GM12878 (cell line): ENCODE results near the gene ABR. TPM values are rescaled to one million over a fixed set of nuclear protein-coding genes. Genes with fewer than 3 reads are reported as not detected.

Experiments
- ATAC-seq: fragments of 200-7000 bp; cut with Tn5 transposase; 3 replicates; pipeline ENCODE4 v1.9.1; 2020; ENCODE audit warnings: mild to moderate bottlenecking, moderate library complexity
- BruUV-seq: library from RNA; stranded (reverse); fragments of 400-500 nt; replicated peaks from 2 replicates; lab custom pipeline; 2021; lab: Mats Ljungman, UMichigan
- CTCF ChIA-PET: fragments of 300-600 bp; sonication (Branson Sonifier 250); formaldehyde crosslinking; extraction: SDS; loops from one replicate; lab custom pipeline; 2021; ENCODE audit warnings: inconsistent platforms; lab: Yijun Ruan, JAX
- POLR2A ChIA-PET: fragments of 350-600 bp; formaldehyde crosslinking; extraction: SDS; loops from one replicate; lab custom pipeline; 2021; ENCODE audit warnings: inconsistent platforms; lab: Charles Lee
- RAD21 ChIA-PET: fragments of 300-600 bp; sonication (Branson Sonifier 250); formaldehyde crosslinking; loops from one replicate; lab custom pipeline; 2023; ENCODE audit warnings: antibody characterized with exemption; ENCODE audit not compliant: unreplicated experiment; lab: Charles Lee
- SMC1A ChIA-PET: fragments of 300-600 bp; sonication (Branson Sonifier 250); formaldehyde crosslinking; loops from one replicate; lab custom pipeline; 2023; ENCODE audit not compliant: unreplicated experiment, uncharacterized antibody; lab: Charles Lee
- DNase-seq: peaks from one replicate; pipeline ENCODE4 v3.0.0-alpha.2; 2011; ENCODE audit warnings: low read depth, low spot score
- FAIRE-seq: peaks from 3 replicates; lab custom pipeline; 2011; peaks lifted over from hg19 to GRCh38; lab: Jason Lieb, UNC
- H2AFZ ChIP-seq: 2 replicates; pipeline ENCODE4 v1.6.0; 2011; ENCODE audit warnings: low read depth, low read length, control low read depth; ENCODE audit not compliant: control insufficient read depth
- H3K27ac ChIP-seq: 2 replicates; pipeline ENCODE4 v1.5.1; 2011; ENCODE audit warnings: control low read depth; ENCODE audit not compliant: control insufficient read depth, insufficient read depth
- H3K27me3 ChIP-seq, 2 experiments: replicated peaks in 1 of 2; 2 replicates each; pipeline versions ENCODE4 v1.6.0 to v1.6.1; 2011; ENCODE audit warnings: low read length in 1 of 2; ENCODE audit not compliant: control insufficient read depth in 2 of 2, insufficient read depth in 2 of 2
- H3K36me3 ChIP-seq, 2 experiments: 2 replicates each; pipeline ENCODE4 v1.5.1; 2011; ENCODE audit warnings: low read length in 1 of 2; ENCODE audit not compliant: control insufficient read depth in 2 of 2, insufficient read depth in 2 of 2
- H3K4me1 ChIP-seq: 2 replicates; pipeline ENCODE4 v1.6.1; 2011; ENCODE audit warnings: mild to moderate bottlenecking, low read length, moderate library complexity, mixed read lengths; ENCODE audit not compliant: control insufficient read depth, insufficient read depth
- H3K4me2 ChIP-seq: 2 replicates; pipeline ENCODE4 v1.6.0; 2011; ENCODE audit warnings: control low read depth; ENCODE audit not compliant: control insufficient read depth, insufficient read depth
- H3K4me3 ChIP-seq: fragments of 200-600 bp; sonication (generic); 2 replicates; pipeline ENCODE4 v1.5.1; 2016
- H3K79me2 ChIP-seq: 2 replicates; pipeline ENCODE4 v1.6.0; 2011; ENCODE audit warnings: low read length; ENCODE audit not compliant: control insufficient read depth, insufficient read depth
- H3K9ac ChIP-seq: 2 replicates; pipeline ENCODE4 v1.8.0; 2011; ENCODE audit warnings: low read length, control low read depth, mixed read lengths; ENCODE audit not compliant: control insufficient read depth, insufficient read depth
- H3K9me3 ChIP-seq: replicated peaks from 3 replicates; pipeline ENCODE4 v1.5.1; 2011; ENCODE audit warnings: mild to moderate bottlenecking, low read length; ENCODE audit not compliant: control insufficient read depth, insufficient read depth
- H4K20me1 ChIP-seq: 2 replicates; pipeline ENCODE4 v1.6.0; 2011; ENCODE audit not compliant: control insufficient read depth, insufficient read depth
- BMI1 ChIP-seq: fragments of 450-650 bp; IDR thresholded peaks from 2 replicates; pipeline ENCODE4 v1.6.1; 2016; ENCODE audit warnings: mild to moderate bottlenecking, moderate library complexity, borderline replicate concordance
- NR2C1 ChIP-seq: fragments of 450-650 bp; IDR thresholded peaks from 2 replicates; pipeline ENCODE4 v1.6.1; 2017; ENCODE audit warnings: antibody characterized with exemption, mild to moderate bottlenecking, moderate library complexity
- ZZZ3 ChIP-seq: IDR thresholded peaks from 2 replicates; pipeline ENCODE4 v1.6.1; 2011; ENCODE audit warnings: low read depth; ENCODE audit not compliant: control insufficient read depth, insufficient read length
- WGBS: methylation state at CpG from one replicate; pipeline ENCODE4 v1.1.6; 2016; ENCODE audit warnings: low lambda C conversion rate; ENCODE audit not compliant: insufficient replicate concordance, insufficient coverage; ENCODE audit errors: missing lambda C conversion rate; 5-methylcytosine and 5-hydroxymethylcytosine counted together
- in situ Hi-C: fragments of 300-500 bp; cut with MboI; formaldehyde crosslinking; loops from 9 replicates; pipeline ENCODE4 v1.14.3; 2018; ENCODE audit warnings: mixed read lengths
- intact Hi-C: fragments of 100-400 bp; cut with micrococcal nuclease; formaldehyde crosslinking; loops from one replicate; pipeline ENCODE4 v1.14.2; 2022; ENCODE audit not compliant: unreplicated experiment
- polyA plus RNA-seq, 11 experiments: library from polyadenylated mRNA; depleted of rRNA in 4 of 11; unstranded in 6 of 11; stranded (reverse) in 5 of 11; fragments of >200 nt; fragmentation: Nextera tagmentation in 4 of 11; fragmentation: Illumina TruSeq in 1 of 11; extraction: Ambion mirVana in 4 of 11; extraction: Trizol in 1 of 11; gene quantifications; 1 replicate in 1 of 11; 2 replicates in 10 of 11; pipeline versions ENCODE4 v1.2.1 to v1.2.3, GENCODE V29; 2011 to 2016; ENCODE audit warnings: inconsistent platforms in 2 of 11, missing spikeins in 2 of 11, low read depth in 1 of 11
- total RNA-seq, 4 experiments: library from RNA; depleted of rRNA in 3 of 4; stranded (reverse); fragments of >200 nt in 3 of 4; fragmentation: Illumina TruSeq in 1 of 4; extraction: Trizol in 1 of 4; gene quantifications; 2 replicates each; pipeline versions ENCODE4 v1.2.1 to v1.2.3, GENCODE V29; 2013 to 2021
- TF ChIP-seq, protein P1 (sequence below): fragments of 450-650 bp; IDR thresholded peaks from 2 replicates; pipeline ENCODE4 v1.6.1; 2017; ENCODE audit warnings: mild to moderate bottlenecking, low read depth, inconsistent platforms; ENCODE audit not compliant: poor library complexity, severe bottlenecking
- TF ChIP-seq, protein P2 (sequence below): fragments of 450-650 bp; IDR thresholded peaks from 2 replicates; pipeline ENCODE4 v1.6.1; 2016; ENCODE audit warnings: mild to moderate bottlenecking

ABR gene
- total and polyA plus RNA-seq, 10 of the 15 experiments (the other 5 are each of a cell fraction or from before 2014, with no cell fraction given) = 1.4 to 112 (median 30.0) TPM

DNA sequence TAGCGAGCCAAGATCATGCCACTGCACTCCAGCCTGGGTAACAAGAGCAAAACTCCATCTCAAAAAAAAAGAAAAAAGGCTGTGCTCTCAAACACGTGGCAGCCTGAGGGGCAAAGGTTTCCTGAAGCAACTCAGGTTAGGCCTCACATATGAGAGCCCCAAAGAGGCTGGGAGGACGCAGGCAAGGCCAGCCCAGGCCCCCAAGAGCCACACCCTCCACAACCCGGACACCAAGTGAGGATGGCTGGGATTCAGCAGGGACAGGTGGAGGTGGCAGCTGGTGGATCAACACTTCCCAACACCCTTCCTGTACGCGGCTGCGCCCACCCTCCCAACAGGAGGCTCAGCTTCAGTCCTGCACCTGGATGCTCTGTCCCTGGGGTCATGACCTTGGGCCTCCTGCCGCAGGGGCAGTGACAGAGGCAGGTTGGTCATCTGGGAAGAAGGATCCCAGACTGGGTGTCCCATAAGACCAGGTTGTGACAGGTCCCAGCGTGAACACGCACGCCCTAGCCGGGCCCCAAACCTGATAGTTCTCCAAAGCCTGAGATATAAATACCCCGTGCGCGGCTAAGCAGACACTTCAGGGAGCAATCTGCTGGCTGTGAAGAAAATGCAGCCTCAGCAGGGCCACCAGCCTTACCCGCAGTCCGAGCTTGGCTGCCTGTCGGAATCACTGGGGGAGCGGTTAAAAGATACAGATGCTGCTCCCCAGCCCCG is 104.7 kb downstream of the ABR start:
- Histone ChIP-seq H3K27ac (no peak overlapping the region), H3K36me3 (peaks cover 9 to 12% of the 10 kb centered on the region in 2 experiments; a peak in 3 of 4 replicates), H3K79me2 (no peaks in the 10 kb centered on the region), H3K4me2 (no peak overlapping the region), H3K27me3 (no peaks in the 10 kb centered on the region), H2AFZ (no peak overlapping the region), H3K4me1 (no peaks in the 10 kb centered on the region), H3K4me3 (no peak overlapping the region), H3K9me3 (no peaks in the 10 kb centered on the region), H3K9ac (no peak overlapping the region), H4K20me1 (no peaks in the 10 kb centered on the region)
- ChIA-PET CTCF (no interaction called here), POLR2A (no interaction called here), SMC1A (no interaction called here), RAD21 (no interaction called here)
- 98% methylated on average over 20 of the region's 20 CpGs for WGBS
- in situ Hi-C loops = no loop called here
- FAIRE-seq (no peak), DNase-seq (no peak), ATAC-seq (no peak)
- intact Hi-C loops = no loop called here
- TF ChIP-seq, protein P1, sequence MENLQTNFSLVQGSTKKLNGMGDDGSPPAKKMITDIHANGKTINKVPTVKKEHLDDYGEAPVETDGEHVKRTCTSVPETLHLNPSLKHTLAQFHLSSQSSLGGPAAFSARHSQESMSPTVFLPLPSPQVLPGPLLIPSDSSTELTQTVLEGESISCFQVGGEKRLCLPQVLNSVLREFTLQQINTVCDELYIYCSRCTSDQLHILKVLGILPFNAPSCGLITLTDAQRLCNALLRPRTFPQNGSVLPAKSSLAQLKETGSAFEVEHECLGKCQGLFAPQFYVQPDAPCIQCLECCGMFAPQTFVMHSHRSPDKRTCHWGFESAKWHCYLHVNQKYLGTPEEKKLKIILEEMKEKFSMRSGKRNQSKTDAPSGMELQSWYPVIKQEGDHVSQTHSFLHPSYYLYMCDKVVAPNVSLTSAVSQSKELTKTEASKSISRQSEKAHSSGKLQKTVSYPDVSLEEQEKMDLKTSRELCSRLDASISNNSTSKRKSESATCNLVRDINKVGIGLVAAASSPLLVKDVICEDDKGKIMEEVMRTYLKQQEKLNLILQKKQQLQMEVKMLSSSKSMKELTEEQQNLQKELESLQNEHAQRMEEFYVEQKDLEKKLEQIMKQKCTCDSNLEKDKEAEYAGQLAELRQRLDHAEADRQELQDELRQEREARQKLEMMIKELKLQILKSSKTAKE = no peak
- no peak for TF ChIP-seq NR2C1
- TF ChIP-seq, protein P2, sequence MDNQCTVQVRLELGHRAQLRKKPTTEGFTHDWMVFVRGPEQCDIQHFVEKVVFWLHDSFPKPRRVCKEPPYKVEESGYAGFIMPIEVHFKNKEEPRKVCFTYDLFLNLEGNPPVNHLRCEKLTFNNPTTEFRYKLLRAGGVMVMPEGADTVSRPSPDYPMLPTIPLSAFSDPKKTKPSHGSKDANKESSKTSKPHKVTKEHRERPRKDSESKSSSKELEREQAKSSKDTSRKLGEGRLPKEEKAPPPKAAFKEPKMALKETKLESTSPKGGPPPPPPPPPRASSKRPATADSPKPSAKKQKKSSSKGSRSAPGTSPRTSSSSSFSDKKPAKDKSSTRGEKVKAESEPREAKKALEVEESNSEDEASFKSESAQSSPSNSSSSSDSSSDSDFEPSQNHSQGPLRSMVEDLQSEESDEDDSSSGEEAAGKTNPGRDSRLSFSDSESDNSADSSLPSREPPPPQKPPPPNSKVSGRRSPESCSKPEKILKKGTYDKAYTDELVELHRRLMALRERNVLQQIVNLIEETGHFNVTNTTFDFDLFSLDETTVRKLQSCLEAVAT = no peak
- no peak for TF ChIP-seq BMI1
- no peak for TF ChIP-seq ZZZ3
- no TSS peak for BruUV-seq
